HCT116 (cell line): ENCODE results near the gene PCYT1A. TPM values are rescaled to one million over a fixed set of nuclear protein-coding genes. Genes with fewer than 3 reads are reported as not detected.

Source experiments
- ATAC-seq: fragments of 200-7000 bp; cut with Tn5 transposase; 2 replicates; pipeline ENCODE4 v1.9.1; 2020; ENCODE audit warnings: mild to moderate bottlenecking, moderate library complexity
- BruUV-seq: library from RNA; stranded (reverse); fragments of 400-500 nt; replicated peaks from 2 replicates; lab custom pipeline; 2021; lab: Mats Ljungman, UMichigan
- CTCF ChIA-PET: fragments of 300-600 bp; sonication (Branson Sonifier 250); formaldehyde crosslinking; loops from one replicate; lab custom pipeline; 2021; ENCODE audit warnings: antibody characterized with exemption; lab: Charles Lee
- POLR2A ChIA-PET: fragments of 300-600, 350-600 bp; sonication (Branson Sonifier 250); formaldehyde crosslinking; loops from one replicate; lab custom pipeline; 2021; ENCODE audit warnings: antibody characterized with exemption; lab: Charles Lee
- RAD21 ChIA-PET, 2 experiments: fragments of 300-600 bp; sonication (Branson Sonifier 250); formaldehyde crosslinking; loops; one replicate each; lab custom pipeline; 2023; ENCODE audit warnings: low total read pairs in 2 of 2; ENCODE audit not compliant: uncharacterized antibody in 2 of 2, unreplicated experiment in 2 of 2, low non-redundant PET in 1 of 2; lab: Charles Lee
- DNase-seq: peaks from one replicate; pipeline ENCODE4 v3.0.0-alpha.2; 2010; ENCODE audit warnings: low read depth, low spot score
- H2AFZ ChIP-seq: fragments of 200-600 bp; shearing (Covaris generic), sonication (generic); 2 replicates; pipeline ENCODE4 v1.6.1; 2017; ENCODE audit warnings: low read depth, mixed run types, mixed read lengths, antibody characterized with exemption, low read length; ENCODE audit not compliant: poor library complexity, severe bottlenecking
- H3K27ac ChIP-seq: 2 replicates; pipeline ENCODE4 v1.5.1; 2012; ENCODE audit warnings: low read depth, low read length
- H3K27me3 ChIP-seq: fragments of 200-600 bp; sonication (generic); 2 replicates; pipeline ENCODE4 v1.6.1; 2016; ENCODE audit warnings: mixed run types, low read length, mixed read lengths; ENCODE audit not compliant: insufficient read depth
- H3K36me3 ChIP-seq, 2 experiments: fragments of 200-500 bp in 1 of 2; fragments of 200-600 bp in 1 of 2; sonication (Bioruptor generic) in 1 of 2; sonication (generic) in 1 of 2; 2 replicates each; pipeline versions ENCODE4 v1.5.1 to v1.6.1; 2014 to 2016; ENCODE audit warnings: low read length in 2 of 2, inconsistent platforms in 1 of 2, mixed read lengths in 1 of 2, mixed run types in 1 of 2; ENCODE audit not compliant: insufficient read depth in 2 of 2, control insufficient read depth in 1 of 2
- H3K4me1 ChIP-seq, 2 experiments: fragments of 200-600 bp in 1 of 2; sonication (generic) in 1 of 2; 2 replicates each; pipeline versions ENCODE4 v1.5.1 to v1.6.1; 2012 to 2017; ENCODE audit warnings: low read length in 2 of 2, inconsistent platforms in 1 of 2, mild to moderate bottlenecking in 1 of 2, mixed read lengths in 1 of 2, mixed run types in 1 of 2, moderate library complexity in 1 of 2; ENCODE audit not compliant: insufficient read depth in 2 of 2, control insufficient read depth in 1 of 2
- H3K4me2 ChIP-seq: fragments of 200-600 bp; sonication (generic); 2 replicates; pipeline ENCODE4 v1.6.1; 2017; ENCODE audit warnings: mixed run types, low read length, mixed read lengths
- H3K4me3 ChIP-seq, 2 experiments: fragments of 200-600 bp in 1 of 2; sonication (generic) in 1 of 2; replicated peaks in 1 of 2; 2 replicates each; pipeline ENCODE4 v1.5.1; 2011 to 2016; ENCODE audit warnings: low read length in 2 of 2, control low read depth in 1 of 2, low read depth in 1 of 2, mild to moderate bottlenecking in 1 of 2, mixed read lengths in 1 of 2, mixed run types in 1 of 2
- H3K79me2 ChIP-seq: fragments of 200-600 bp; sonication (generic); 2 replicates; pipeline ENCODE4 v1.6.1; 2017; ENCODE audit warnings: mild to moderate bottlenecking, mixed run types, low read length, moderate library complexity, mixed read lengths; ENCODE audit not compliant: insufficient read depth
- H3K9ac ChIP-seq: fragments of 200-600 bp; sonication (generic); 2 replicates; pipeline ENCODE4 v1.6.1; 2016; ENCODE audit warnings: low read length, mixed read lengths
- H3K9me2 ChIP-seq: fragments of 200-600 bp; sonication (generic), shearing (Covaris generic); 2 replicates; pipeline ENCODE4 v1.6.1; 2017; ENCODE audit warnings: mixed run types, mild to moderate bottlenecking, moderate library complexity; ENCODE audit not compliant: insufficient read depth
- H3K9me3 ChIP-seq, 2 experiments: fragments of 200-500 bp in 1 of 2; fragments of 200-600 bp in 1 of 2; sonication (Bioruptor generic) in 1 of 2; sonication (generic) in 1 of 2; 2 replicates each; pipeline ENCODE4 v1.6.1; 2014 to 2017; ENCODE audit warnings: low read length in 2 of 2, mixed read lengths in 2 of 2, inconsistent platforms in 1 of 2, low read depth in 1 of 2, mild to moderate bottlenecking in 1 of 2, mixed run types in 1 of 2, moderate library complexity in 1 of 2; ENCODE audit not compliant: control insufficient read depth in 1 of 2, insufficient read depth in 1 of 2
- H4K20me1 ChIP-seq: fragments of 200-600 bp; sonication (generic), shearing (Covaris generic); 2 replicates; pipeline ENCODE4 v1.6.1; 2017; ENCODE audit warnings: mixed run types, mild to moderate bottlenecking, moderate library complexity; ENCODE audit not compliant: insufficient read depth
- CEBPB ChIP-seq: IDR thresholded peaks from 2 replicates; pipeline ENCODE4 v1.6.1; 2012; ENCODE audit warnings: low read depth
- CTCF ChIP-seq, 3 experiments: fragments of 200-600 bp in 1 of 3; sonication (generic) in 1 of 3; IDR thresholded peaks in 2 of 3; conservative IDR thresholded peaks in 1 of 3; 2 replicates each; pipeline ENCODE4 v1.5.1; 2012 to 2017; ENCODE audit warnings: low read depth in 2 of 3, low read length in 2 of 3, antibody characterized with exemption in 1 of 3, borderline replicate concordance in 1 of 3, control low read depth in 1 of 3, mild to moderate bottlenecking in 1 of 3, mixed read lengths in 1 of 3, mixed run types in 1 of 3, moderate library complexity in 1 of 3; ENCODE audit not compliant: insufficient read depth in 1 of 3
- ELF1 ChIP-seq: IDR thresholded peaks from 2 replicates; pipeline ENCODE4 v1.6.1; 2012; ENCODE audit warnings: low read depth, borderline replicate concordance
- REST ChIP-seq: IDR thresholded peaks from 2 replicates; pipeline ENCODE4 v1.6.1; 2012; ENCODE audit warnings: low read depth
- SP1 ChIP-seq: IDR thresholded peaks from 2 replicates; pipeline ENCODE4 v1.6.1; 2012; ENCODE audit warnings: low read depth
- SRF ChIP-seq: IDR thresholded peaks from 2 replicates; pipeline ENCODE4 v1.6.1; 2012; ENCODE audit warnings: low read depth
- ZNF274 ChIP-seq: fragments of 200-500 bp; sonication (Bioruptor generic); IDR thresholded peaks from 2 replicates; pipeline ENCODE4 v1.6.1; 2014; ENCODE audit warnings: mild to moderate bottlenecking, low read depth, low read length, inconsistent platforms
- intact Hi-C: fragments of 100-400 bp; cut with micrococcal nuclease; formaldehyde crosslinking; loops from 2 replicates; pipeline ENCODE4 v1.10.0; 2022
- total RNA-seq: library from RNA; stranded (reverse); gene quantifications from one replicate; pipeline ENCODE4 v1.2.1, GENCODE V29; 2021; ENCODE audit not compliant: unreplicated experiment

The PCYT1A gene
- total RNA-seq, 1 experiment from 2014 or later = 32.1 TPM

DNA sequence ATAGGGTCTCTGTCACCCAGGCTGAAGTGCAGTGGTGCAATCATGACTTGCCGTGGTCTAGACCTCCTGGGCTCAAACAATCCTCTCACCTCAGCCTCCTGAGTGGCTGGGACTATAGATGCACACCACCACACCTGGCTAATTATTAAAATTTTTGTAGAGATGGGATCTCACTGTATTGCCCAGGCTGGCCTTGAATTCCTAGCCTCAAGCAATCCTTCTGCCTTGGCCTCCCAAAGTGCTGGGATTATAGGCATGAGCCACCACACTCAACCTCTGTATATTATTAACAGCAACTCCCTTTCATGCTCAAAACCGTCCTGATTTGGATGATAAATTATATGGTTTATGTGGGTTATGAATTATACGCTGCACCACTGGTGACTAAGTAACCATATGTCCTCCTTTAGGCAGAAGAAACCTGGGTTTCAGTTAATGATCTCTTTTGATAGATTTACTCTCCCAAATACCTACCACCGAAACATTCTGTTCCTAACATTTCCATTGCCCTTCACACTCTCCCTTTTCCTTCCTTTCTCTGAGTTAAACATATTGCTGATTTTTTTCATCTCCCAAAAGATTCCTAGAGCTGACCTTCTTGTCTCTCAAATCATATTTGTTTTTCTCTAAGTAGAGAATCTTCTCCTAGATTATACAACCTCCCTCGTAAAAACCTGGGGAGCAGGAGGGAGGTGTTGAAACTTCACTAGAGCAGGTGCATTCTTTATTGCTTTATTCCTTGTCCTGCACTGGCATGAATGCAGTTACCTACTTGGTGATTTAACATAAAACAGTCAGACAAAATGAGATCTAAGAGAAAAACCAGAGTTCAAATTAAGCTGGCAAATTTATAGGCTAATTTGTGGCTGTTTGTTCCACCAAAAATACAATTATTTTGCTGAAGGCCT lies 32.9 kb downstream of the PCYT1A start:
- DNase-seq = no peak
- H4K20me1 ChIP-seq = no peaks in the 10 kb centered on the region
- intact Hi-C loops = no loop called here
- no peaks in the 10 kb centered on the region for H3K4me1 ChIP-seq
- BruUV-seq = TSS peak; percentile 25
- no peaks in the 10 kb centered on the region for H3K9me2 ChIP-seq
- ChIA-PET RAD21 (interaction anchor here (0.7 to 1.7 kb wide), 3 partner anchors 232 to 268 kb away, joined by 3 read pairs; no protein-coding TSS in a partner anchor), CTCF (interaction anchor here (1.0 to 2.5 kb wide), 8 partner anchors 84 to 268 kb away, joined by 3 to 16 read pairs (median 5); partner anchors contain the start of gene TM4SF19), POLR2A (no interaction called here)
- no peak overlapping the region for H3K9ac ChIP-seq
- H3K27ac ChIP-seq = no peak overlapping the region
- H3K27me3 ChIP-seq = no peaks in the 10 kb centered on the region
- 0 out of 4 replicates have a peak, but pooled peaks cover 0 to 6% of the 10 kb centered on the region in 2 experiments for H3K36me3 ChIP-seq
- no peaks in the 10 kb centered on the region for H3K9me3 ChIP-seq
- H3K4me2 ChIP-seq = no peak overlapping the region
- TF ChIP-seq CEBPB = no peak
- no peak for TF ChIP-seq REST
- no peak for TF ChIP-seq SRF
- no peak for TF ChIP-seq SP1
- TF ChIP-seq ELF1 = no peak
- no peak for TF ChIP-seq CTCF (IDR thresholded peaks at IDR 0.05 in 2 of 3, conservative IDR thresholded peaks at IDR 0.05 in 1 of 3; ENCODE audit: borderline replicate concordance in 1 of 3, insufficient read depth in 1 of 3, low read depth in 2 of 3, low read length in 2 of 3)
- no peak for TF ChIP-seq ZNF274
- H2AFZ ChIP-seq = no peak overlapping the region
- ATAC-seq = no peak
- no peak overlapping the region for H3K4me3 ChIP-seq
- peaks cover under 1% of the 10 kb centered on the region; the same call in 1 of the 2 replicates for H3K79me2 ChIP-seq
